NCI-H1417 (cell line): ENCODE data around the gene MAGI3.
"Not testable (repeated sequence)": the region's sequence is repeated elsewhere in the genome, so short reads cannot be mapped to it uniquely, and the experiment has no call there.

ENCODE experiments used
- DNase-seq, 3 experiments: peaks; one replicate each; lab custom pipeline; 2025; lab: John Stamatoyannopoulos, UW

The MAGI3 gene

GRCh38 chr1:113579256-113580018 lies 189.1 kb downstream of the MAGI3 start:
- DNase-seq: peak in 2 of 3 experiments; percentile 3 to 7

- DNase-seq: no peak
These were observed 191.0 kb downstream of the MAGI3 start for GRCh38 chr1:113581323-113581722.

- DNase-seq: no peak
These were observed 191.8 kb downstream of the MAGI3 start for GRCh38 chr1:113582084-113582483.

DNA sequence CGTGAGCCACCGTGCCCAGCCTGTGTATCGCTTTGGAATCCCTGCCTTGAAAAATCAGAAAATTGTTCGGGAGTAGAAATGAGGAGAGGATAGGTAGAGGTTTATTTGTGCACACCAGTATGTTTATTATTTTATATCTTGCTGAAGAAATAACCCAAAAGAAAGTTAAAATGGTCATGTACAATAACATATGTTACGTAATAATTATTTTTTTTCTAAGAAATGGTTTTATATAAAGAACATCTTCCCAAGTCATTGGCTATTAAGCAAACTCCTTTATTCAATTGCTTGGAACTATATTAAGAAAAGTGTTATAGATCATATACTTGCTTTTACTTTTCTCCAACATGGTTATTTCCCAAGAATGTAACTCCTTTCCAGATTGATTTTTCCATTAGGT lies 197.2 kb downstream of the MAGI3 start:
- no peak for DNase-seq

DNA sequence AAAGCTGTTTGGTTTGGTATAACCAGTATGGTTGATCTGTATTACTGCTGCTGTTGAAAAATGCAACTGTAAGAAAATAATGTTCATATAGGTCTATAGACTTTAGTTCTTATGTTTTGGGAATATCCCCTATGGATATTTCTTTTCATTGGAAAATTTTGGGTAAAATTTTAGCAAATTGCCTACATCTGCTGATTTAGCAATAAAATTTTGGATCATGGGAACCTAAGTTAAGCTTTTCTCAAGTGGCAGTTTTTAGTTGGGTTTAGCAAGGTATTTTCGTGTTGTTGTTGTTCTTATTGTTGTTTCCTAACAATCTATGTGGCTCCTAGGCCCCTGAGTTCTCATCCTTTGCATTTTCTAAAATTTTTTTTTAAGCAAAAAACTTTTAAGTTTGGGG lies 201.9 kb downstream of the MAGI3 start:
- DNase-seq: no peak

DNA sequence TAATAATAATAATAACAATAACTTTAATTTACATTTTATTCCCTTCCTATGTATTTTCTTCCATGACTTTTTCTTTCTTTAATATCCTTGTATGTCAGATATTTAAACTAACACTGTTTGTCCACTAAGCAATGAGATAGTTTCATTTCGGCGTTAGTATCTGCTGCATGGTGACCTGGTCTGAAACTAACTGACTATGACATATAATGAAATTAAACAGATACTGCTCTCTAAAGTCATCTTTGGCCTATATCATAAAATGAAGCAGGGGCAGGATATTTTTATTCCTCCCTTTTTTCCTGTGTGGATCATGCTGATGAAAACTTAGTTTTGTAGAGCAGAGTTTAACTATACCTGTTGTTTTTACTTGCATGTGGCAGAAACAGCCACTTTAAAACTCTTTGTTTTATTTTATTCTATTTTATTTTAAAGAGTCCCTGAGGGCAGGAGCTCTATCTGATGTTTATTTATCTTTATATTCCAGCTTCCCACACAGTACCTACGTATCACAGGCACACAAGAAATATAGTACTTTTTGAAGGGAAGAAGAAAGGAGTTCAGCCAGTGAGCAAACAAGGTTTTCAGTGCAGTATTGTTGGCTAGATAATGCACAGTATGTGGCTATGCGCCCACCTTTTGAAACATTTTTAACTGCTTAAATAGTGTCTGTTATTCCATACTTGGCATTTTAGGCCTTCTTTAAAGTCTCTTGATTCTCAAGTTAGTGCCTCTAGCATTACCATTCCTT lies 203.4 kb downstream of the MAGI3 start:
- no peak for DNase-seq

DNA sequence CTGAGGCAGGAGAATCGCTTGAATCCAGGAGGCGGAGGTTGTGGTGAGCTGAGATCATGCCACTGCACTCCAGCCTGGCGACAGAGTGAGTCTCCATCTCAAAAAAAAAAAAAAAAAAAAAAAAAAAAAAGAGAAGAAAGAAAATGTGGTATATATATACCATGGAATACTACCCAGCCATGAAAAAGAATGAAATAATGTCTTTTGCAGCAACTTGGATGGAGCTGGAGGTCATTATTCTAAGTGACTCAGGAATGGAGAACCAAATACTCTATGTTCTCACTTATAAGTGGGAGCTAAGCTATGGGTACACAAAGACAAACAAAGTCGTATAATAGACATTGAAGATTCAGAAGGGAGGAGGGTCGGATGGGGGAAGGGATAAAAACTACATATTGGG lies 214.2 kb downstream of the MAGI3 start:
- not testable (repeated sequence) for DNase-seq

DNA sequence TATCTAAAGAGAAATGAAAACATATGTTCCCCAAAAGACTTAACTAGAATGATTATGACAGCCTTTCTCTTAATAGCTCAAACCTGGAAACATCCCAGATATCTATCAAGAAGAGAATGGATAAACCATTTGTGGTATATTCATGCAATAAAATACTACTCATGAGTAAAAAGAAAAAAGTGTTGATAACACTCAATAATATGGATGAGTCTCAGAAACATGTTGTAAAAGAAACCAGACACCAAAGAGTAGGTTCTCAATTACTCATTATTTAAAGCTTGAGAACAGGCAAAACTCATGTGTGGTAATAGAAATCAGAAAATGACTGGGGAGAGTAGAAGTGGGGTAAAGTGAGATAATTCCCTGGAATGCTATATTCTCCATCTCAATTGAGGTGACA lies 214.8 kb downstream of the MAGI3 start:
- DNase-seq: no peak

GRCh38 chr1:113608399-113608798 lies 218.1 kb downstream of the MAGI3 start:
- DNase-seq: no peak

GRCh38 chr1:113610372-113610771 lies 220.1 kb downstream of the MAGI3 start:
- DNase-seq: no peak

GRCh38 chr1:113615425-113615824 lies 225.1 kb downstream of the MAGI3 start:
- DNase-seq: no peak

DNA sequence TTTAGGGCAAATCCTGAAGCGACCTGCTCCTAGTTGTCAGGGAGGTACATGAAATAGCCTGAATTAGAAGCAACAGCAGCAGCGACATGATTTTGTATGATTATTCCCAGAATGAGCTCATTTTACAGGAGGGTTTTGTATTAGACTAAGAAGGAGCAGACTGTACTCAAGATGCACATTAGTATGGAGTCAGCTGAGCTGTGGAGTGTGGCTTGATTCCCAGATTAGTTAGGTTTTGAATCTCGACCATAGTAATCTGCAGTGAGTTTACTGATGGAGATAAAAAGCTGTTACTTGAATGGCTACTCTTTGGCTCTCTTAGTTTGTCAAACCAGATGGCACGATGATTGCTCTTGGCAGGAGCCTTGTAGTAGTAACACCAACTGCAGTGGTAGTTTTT lies 225.8 kb downstream of the MAGI3 start:
- DNase-seq: no peak

- no peak for DNase-seq
These were observed 227.3 kb downstream of the MAGI3 start for GRCh38 chr1:113617438-113618141.

GRCh38 chr1:113628997-113629396 lies 238.7 kb downstream of the MAGI3 start:
- no peak for DNase-seq

DNA sequence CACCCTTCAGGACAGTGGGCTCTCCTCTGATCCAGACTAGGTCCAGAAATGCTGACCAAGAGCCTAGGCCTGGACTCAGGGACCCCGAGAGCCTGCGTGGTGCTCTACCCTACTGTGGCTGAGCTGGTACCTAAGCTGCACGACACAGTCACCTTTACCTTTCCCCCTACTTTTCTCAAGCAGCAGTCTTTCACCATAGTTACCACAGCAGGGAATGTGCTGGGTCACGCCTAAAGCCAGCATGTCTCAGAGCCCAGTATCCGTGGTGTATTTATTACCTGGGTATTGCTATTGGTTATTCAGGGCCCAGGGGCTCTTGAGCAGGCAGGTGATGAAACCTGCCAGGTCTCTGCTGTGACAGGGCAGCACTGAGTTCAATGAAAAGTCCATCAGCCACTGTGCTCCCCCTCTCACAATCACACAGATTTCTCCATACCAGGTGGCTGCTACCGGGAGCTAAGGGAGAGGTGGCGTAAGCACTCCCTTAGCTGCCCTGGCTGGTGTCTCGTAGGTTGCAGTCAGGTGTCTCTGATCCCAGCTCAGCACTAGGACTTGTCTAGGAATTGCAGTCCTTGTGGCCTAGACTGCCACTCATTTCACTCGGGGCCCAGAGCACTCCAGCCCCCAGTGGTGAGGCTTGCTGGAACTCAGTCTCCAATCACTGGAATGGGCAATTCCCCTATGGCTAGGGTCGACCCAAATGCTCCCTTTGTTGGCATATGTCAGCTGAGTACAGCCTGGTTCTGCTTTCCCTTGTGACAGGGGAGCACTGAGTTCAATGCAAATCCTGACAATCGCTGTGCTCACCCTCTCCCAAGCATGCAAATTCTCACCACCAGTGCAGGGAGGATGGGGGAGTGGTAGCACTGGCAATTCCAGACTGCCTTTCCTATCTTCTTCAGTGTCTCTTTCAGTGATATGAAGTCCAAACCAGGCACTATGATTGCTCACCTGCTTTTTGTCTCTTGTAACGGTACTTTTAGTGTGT lies 240.3 kb downstream of the MAGI3 start:
- DNase-seq: no peak

- DNase-seq: no peak
These were observed 251.1 kb downstream of the MAGI3 start for GRCh38 chr1:113641396-113641795.

GRCh38 chr1:113647164-113647563 lies 256.8 kb downstream of the MAGI3 start:
- DNase-seq: no peak

DNA sequence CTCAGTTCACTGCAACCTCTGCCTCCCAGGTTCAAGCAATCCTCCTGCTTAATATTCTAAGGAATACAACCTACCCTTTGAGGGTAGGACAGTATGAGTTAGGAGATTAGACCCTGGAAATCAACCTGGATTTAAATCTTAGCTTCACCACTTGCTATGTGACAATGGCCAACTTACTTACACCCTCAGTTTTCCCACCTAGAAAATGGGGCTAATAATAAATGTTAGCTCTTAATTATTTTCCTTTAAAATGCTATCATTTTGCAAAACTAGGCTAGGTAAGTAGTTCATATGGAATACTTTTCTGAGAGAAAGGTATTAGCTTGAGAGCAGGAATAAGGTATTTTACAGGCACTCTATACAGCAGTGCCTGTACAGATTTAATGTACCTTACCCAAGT lies 258.2 kb downstream of the MAGI3 start:
- no peak for DNase-seq

DNA sequence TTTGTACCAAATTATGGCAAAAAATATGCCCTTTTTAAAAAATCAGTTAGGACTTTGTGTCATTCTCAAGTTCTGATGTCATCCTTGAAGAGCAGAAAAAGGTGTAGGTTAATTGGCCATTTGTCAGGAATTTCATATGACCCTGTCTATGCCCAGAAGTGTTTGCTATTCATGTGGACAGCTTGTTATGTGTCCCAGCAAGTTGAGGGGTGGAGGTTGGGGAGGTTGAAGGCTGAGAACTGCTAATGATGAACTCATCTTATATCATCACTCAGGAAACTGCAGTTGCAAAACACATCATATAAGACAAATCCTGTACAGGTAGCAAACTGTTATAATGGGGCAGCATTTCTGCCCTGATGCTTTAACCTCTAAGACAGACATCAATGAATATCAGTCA lies 262.5 kb downstream of the MAGI3 start:
- DNase-seq: no peak

GRCh38 chr1:113653741-113654140 lies 263.4 kb downstream of the MAGI3 start:
- no peak for DNase-seq

DNA sequence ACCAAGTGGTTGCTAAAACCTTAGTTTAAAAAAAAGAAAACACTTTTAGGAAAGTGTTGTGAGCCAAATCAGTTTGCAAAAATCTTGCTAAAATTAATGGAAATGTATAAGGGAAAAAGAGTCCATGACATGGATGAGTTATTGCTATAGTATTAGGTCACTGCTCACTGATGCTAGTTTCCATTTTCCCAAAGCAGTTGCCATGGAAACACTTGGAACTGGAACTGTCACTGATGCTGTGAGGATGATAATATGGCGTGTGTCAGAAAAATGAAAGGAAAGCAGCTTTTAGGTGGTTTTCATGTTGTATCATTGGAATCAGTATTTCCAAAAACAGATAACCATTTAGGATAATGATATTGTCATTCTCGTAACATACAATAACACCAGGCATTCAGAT lies 264.6 kb downstream of the MAGI3 start:
- DNase-seq: no peak

GRCh38 chr1:113657126-113657525 lies 266.8 kb downstream of the MAGI3 start:
- DNase-seq: no peak
